MM.1S (cell line): ENCODE measurements around the gene WDR88.

Experiments
- CTCF ChIP-seq: fragments of 300-600 bp; sonication (generic); IDR thresholded peaks from 2 replicates; pipeline ENCODE4 v1.5.1; 2016; ENCODE audit warnings: antibody characterized with exemption, low read length, mixed read lengths
- EZH2 ChIP-seq: fragments of 300-600 bp; sonication (generic); optimal IDR thresholded peaks from 2 replicates; pipeline ENCODE3; 2017; ENCODE audit warnings: low read depth, mild to moderate bottlenecking, antibody characterized with exemption, low read length, mixed read lengths
- EZH2phosphoT487 ChIP-seq: fragments of 300-600 bp; sonication (generic); IDR thresholded peaks from 2 replicates; pipeline ENCODE4 v1.6.1; 2018; ENCODE audit warnings: antibody characterized with exemption, low read length

- TF ChIP-seq CTCF (no peak), EZH2 (no peak), EZH2phosphoT487 (no peak)
Observed at GRCh38 chr19:33216198-33216830, 84.4 kb downstream of the WDR88 start.
